NCI-H1436 treated with DMSO at 0.1 percent for 48 hours (cell line): ENCODE results near the gene NTRK1.

Experiments used
- DNase-seq: peaks from one replicate; lab custom pipeline; 2025; lab: John Stamatoyannopoulos, UW

NTRK1 gene

DNA sequence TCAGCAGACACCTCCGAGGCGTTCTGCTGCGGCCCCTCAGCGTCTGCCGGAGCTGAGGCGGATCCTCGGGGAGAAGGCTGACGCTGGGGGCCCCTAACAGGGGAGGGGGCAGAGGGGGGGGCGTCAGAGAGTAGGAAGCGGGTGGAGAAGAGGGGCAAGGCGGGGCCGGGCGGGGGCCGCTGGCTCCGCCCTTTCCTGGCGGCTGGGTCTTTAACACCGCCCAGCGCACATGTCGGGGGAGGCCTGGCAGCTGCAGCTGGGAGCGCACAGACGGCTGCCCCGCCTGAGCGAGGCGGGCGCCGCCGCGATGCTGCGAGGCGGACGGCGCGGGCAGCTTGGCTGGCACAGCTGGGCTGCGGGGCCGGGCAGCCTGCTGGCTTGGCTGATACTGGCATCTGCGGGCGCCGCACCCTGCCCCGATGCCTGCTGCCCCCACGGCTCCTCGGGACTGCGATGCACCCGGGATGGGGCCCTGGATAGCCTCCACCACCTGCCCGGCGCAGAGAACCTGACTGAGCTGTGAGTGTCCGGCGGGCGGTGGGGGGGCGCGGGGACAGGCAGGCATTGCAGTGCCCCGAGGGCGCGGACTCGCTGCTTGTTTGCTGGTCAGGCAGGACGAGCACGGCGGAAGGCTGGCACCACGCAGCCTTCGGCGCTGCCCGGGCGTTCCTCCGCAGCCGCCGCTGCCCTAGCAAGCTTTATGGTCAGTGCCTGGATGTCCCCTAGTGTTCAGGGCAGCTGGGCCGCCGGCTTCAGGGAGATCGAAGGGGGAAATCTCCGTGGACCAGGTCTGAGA is at the start of gene NTRK1:
NTRK1 (plus strand) TSS at position 238 of the 796 bp plus-strand sequence; CDS start at position 308, 70 bp downstream.
- DNase-seq: no peak

GRCh38 chr1:156811168-156811567 is 49.5 kb upstream of the NTRK1 start:
- no peak for DNase-seq

DNA sequence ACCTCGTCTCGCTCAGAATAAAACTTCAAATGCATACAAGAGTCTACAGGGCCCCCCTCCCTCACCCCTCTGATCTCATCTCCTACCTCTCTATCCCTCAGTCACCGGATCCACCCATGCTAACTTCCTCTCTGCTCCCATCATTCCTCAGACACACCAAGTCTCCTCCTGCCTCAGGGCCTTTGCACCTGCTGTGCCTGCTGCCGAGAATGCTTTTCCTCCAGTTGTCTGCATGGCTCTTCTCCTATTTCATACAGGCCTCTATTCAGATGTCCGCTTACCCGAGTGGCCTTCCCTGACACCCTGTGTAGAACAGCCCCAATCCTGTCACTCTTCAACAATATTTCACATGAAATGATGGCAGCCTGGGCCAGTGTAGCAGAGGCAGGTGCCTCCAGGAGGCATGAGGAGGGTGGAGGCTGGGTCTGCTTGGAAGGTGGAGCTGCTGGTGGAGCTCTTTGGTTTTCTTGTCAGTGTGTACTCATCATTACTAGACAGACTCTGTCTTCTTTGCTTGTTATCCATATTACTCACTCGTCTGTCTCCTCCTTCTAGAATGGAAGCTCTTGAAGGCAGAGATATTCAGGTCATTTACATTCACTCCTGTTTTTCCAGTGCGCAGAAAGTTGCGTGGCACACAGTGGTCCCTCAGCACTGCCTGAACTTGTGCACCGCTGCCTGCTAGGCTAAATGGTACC is 48.2 kb upstream of the NTRK1 start:
- no peak for DNase-seq

DNA sequence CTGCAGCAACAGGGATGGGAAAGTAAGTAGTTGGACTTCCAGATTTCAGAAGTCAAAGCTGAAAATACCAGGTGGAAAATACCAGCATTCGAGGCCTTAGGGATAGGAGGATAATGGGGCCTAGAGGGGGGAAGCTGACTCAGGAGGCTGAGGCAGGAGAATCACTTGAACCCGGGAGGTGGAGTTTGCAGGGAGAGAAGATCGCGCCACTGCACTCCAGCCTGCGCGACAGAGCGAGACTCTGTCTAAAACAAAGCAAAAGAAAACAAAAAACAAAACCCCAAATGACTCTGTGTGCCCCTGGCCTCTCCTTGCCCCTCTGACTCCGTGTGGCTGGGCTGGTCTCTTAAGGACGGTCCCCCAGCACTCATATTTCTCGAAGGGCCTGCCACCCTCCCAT is 47.4 kb upstream of the NTRK1 start:
- DNase-seq: no peak

DNA sequence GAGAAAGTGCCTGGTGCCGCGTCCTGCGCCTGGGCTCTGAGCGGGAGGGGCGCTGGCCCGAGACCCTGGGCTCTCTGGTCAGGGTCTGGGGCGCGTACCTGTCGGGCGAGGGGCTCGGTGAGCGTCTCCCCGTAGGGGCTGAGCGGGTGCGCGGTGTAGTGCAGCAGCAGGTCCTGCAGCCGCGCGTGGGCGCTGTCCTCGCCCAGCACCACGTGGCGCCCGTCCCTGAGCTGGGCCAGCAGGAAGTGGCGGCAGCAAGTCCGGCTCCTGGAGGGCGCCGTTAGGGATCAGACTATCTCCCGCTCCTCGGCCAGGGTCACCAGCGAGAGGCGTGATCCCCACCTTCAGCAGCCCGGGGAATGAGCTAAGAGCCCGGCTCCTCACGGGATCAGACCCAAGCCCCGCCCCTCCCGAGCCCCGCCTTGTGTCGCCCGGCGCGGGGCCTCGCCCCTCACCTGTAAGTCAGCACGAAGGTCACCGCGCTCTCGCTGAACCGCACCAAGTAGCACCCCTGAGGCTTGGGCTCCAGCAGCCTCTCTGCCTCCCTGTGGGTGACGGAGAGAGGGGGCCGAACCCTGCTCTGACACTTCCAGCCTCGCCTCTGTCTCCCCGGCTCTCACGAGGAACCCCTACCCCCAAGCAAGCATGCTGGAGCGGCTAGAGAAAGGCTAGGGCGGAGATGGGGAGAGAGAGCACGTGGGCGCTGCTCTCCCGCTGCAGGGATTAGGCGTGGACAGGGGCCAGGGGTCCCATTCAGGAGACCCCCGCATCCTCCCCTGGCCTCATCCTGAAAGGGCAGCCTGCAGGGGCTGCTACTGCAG is 46.7 kb upstream of the NTRK1 start:
- no peak for DNase-seq

- DNase-seq: no peak
Observed at GRCh38 chr1:156814571-156815260, 45.9 kb upstream of the NTRK1 start.

GRCh38 chr1:156815307-156815826 is 45.3 kb upstream of the NTRK1 start:
- DNase-seq: no peak

GRCh38 chr1:156815961-156816422 is 44.7 kb upstream of the NTRK1 start:
- DNase-seq: no peak

DNA sequence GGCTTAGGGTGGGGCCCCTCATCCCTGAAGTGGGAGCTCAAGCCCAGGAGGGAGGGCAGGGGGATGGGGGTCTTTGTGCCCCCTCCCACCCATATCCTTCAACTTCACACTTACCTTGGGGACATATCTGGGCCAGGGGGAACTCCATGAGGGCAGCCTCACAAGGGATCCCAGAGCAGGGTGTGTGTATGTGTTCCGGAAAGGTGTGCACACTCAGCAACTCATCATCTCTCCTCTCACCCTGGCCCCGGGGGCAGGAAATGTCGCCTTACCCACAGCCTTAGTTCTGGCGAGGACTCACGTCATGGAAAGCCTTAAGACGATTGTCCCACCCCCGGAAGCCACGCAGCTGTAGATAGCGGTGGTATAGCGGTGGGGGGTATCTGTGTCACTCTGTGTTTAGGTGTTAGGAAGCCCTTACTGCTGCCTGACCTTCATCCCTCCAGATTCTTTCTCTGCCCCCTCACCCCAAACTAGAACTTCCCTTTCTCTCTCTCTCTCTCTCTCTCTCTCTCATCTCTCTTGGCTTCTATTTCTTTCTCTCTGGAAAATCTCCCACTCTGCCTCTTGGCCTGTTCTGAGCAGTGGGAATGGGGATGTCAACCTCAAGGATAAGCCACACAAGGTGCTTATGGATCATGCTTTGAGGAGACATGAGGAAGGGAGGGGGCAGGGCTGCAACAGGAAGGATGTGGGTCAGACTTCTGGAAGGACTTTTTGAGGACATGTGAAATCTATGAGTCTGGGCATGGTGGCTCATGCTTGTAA is 43.9 kb upstream of the NTRK1 start, which contains the start of gene SH2D2A:
SH2D2A (minus strand) TSS at position 288 of the 768 bp plus-strand sequence; CDS start at position 148, 140 bp downstream.
- DNase-seq: no peak

- DNase-seq: no peak
Observed at GRCh38 chr1:156821801-156822200, 38.9 kb upstream of the NTRK1 start.

GRCh38 chr1:156822680-156823079 is 38.0 kb upstream of the NTRK1 start:
- no peak for DNase-seq

- DNase-seq: no peak
Observed at GRCh38 chr1:156823210-156823790, 37.4 kb upstream of the NTRK1 start.

- no peak for DNase-seq
Observed at GRCh38 chr1:156826630-156827029, 34.0 kb upstream of the NTRK1 start.

GRCh38 chr1:156828400-156829124 is 32.1 kb upstream of the NTRK1 start:
- DNase-seq: no peak

DNA sequence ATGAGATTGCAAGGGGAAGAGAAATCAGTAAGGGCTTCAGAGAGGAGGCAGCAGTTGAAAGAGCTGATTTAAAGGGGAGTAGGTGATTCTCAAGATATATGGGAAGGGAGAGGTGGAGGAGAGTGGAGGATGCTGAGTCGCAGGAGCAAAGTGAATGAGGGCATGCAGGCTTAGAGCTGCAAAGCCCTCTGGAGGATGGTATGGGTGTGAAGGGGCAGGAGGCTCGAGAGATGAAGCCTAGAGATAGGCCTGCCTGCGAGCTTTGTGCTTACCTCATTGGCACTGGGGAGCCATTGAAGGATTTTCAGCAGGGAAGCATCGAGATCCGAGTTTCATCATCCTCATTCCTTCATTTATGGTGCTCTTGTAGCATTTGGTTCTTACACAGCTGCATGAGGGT is 28.2 kb upstream of the NTRK1 start:
- DNase-seq: no peak

GRCh38 chr1:156833603-156834002 is 27.1 kb upstream of the NTRK1 start:
- DNase-seq: no peak

- no peak for DNase-seq
Observed at GRCh38 chr1:156834322-156834721, 26.3 kb upstream of the NTRK1 start.

- DNase-seq: no peak
Observed at GRCh38 chr1:156836041-156836654, 24.5 kb upstream of the NTRK1 start.

GRCh38 chr1:156836892-156837291 is 23.8 kb upstream of the NTRK1 start:
- DNase-seq: no peak
